Measurements from ENCODE around the gene GLRA2.

The GLRA2 gene

DNA sequence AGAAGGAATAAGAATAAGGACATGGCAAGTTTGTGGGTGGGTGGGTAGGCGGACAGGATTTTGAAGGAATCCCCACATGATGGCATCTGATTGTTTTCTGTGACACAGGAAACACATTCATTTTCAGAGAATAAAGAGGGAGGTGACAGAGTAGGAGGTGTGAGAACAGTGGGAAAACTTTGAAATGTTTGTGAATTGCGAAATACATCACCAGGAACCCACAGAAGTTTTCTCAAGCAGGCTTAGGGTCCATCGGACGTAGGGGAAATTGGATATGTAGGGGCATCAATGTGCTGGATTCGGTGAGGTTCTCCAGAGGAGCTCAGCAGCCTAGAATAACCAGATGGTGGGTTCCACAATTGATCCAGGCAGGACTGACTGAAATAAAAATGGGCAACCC, 171.6 kb downstream of the GLRA2 start:
- no peak for DNase-seq (ENCODE audit: low read depth)

DNA sequence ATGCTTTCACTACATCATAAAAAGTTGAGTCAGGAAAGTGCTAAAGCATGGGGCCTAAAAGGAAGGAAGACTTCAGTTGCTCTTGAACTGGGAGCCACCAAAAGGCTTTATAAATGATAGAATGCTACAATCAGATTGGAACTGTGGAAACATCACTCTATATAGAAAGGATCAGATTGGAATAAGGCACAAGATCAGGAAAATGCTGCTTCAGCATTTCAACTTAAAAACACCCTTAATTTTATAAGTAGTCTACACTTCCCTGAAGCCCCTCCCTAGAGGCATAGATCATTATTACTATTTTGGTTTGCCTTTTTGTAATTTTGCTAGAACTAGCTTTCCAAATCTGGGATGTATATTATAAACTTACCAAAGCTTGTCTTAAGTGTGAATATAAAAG, 172.8 kb downstream of the GLRA2 start:
- no peak for DNase-seq (ENCODE audit: low read depth)

DNA sequence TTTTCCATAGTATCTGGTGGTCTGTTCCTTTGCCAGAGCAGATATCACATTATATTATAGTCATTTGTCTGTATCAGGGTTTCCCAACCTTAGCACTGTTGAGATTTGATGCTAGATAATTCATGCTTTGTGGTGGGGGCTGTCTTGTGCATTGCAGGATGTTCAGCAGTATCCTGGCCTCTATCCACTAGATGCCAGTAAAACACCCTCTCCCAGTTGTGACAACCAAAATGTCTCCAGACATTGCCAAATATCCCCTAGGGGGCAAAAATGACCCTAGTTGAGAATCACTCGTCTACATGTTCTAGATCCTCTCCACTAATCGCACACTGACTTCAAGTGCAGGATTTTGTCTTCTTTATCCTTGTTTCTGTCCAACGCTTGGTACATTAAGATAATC, 182.8 kb downstream of the GLRA2 start:
- no peak for DNase-seq (ENCODE audit: low read depth)

DNA sequence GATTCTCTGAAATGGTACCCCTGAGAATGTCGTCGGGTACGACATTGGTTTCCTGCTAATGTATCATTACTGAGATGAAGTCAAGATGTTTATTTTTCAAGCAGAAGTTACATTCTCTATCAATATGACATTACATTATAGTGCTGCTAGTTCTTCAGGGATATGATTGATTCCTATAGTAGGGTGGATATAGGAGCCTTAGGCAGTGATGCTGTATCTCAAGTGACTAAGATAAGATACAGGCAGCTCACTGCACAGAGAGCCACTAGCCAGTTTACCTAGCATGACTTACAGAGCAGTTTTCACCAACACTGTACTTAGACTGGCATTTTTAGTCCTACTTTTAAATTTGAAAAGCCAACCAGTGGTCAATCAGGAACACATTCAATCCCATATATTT, 188.6 kb downstream of the GLRA2 start:
- no peak for DNase-seq (ENCODE audit: low read depth)

DNA sequence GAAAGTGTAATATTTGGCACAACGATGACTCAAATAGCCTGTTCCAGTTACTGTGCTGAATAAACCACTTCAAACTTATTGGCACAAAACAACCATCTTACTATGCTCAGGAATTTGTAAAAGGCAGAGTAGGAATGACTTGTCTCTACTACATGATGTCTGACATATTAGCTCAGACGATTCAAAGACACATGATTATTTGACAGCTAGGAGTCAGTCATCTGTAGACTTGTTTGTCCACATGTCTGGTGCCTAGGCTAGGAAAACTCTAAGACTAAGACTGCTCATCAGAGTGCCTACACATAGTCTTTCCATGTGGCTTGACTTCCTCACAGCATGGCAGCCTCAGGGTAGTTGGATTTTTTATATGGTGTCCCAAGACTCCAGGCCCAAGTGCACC, 189.1 kb downstream of the GLRA2 start:
- DNase-seq (ENCODE audit: low read depth): no peak

DNA sequence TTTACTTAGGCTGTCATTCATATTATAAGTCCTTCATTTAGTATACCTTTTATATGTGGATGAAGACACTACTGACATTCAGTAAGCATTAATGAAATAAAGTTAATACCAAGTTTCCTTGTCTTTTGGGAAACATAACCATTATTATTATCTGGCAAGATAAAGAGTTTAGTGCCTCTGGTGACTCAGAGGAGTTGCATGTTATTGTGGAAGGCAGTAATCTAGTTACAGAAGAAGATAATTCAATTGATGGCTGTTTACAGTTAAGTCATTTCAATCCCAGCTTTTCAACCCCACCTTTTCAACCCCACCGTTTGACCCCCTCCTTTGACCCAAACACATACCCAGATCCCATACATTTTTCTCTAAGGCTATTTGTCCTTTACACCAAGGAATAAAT, 199.7 kb downstream of the GLRA2 start:
- no peak for DNase-seq (ENCODE audit: low read depth)

DNA sequence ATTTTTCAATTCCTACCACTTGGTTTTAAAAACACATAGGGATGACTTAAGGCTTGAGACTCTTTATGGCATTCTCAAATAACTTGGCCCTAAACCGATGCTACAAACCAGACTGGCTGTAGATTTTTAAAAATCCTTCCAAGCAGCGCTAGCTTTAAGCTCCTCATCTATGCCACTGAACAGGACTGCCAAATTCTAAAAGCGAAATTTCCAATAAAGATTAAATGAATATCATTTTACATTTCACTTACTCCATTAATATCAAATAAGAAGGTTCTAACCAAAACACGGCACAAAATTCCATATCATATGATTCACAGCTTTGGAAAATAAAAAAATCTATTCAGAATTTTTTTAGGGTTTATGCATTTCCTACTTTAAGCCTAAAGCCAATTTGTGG, 209.3 kb downstream of the GLRA2 start:
- no peak for DNase-seq (ENCODE audit: low read depth)

DNA sequence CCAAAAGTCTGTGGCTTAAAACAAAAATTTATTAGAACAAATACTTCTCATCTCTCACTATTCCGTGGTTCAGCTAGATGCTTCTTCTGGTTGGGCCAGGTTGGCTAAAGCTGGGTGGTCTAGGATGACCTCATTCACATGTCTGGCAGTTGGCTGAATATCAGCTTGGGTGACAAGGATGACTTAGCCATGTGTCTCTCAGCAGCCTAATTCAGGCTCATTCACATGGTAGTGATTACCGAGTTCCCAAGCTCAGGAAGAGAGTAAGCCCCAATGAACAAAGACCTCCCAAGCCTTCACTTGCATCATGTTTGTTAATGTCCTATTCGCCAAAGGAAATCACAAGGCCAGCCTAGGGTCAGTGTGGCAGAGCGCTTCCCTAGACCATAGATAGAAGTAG, 224.1 kb downstream of the GLRA2 start:
- no peak for DNase-seq (ENCODE audit: low read depth)

DNA sequence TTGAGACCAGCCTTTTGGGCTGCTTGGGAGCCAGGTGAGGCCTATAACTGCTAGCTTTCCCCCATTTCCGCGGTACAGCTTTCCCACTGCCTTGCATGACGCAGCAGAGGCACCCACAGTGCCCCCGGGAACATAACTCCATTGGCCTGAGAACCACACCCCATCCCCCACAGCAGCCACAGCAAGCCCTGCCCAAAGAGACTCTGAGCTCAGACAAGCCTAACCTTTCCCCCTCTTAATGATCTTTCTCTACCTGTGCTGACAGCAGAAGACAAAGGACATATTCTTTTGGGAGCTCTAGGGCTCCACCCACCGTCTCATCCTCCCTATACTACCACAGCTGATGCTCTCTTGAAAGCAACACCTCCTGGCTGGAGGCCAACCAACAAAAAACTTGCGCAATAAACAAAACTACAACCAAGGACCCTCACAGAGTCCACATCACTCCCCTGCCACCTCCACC, 228.7 kb downstream of the GLRA2 start:
- no peak for DNase-seq (ENCODE audit: low read depth)

DNA sequence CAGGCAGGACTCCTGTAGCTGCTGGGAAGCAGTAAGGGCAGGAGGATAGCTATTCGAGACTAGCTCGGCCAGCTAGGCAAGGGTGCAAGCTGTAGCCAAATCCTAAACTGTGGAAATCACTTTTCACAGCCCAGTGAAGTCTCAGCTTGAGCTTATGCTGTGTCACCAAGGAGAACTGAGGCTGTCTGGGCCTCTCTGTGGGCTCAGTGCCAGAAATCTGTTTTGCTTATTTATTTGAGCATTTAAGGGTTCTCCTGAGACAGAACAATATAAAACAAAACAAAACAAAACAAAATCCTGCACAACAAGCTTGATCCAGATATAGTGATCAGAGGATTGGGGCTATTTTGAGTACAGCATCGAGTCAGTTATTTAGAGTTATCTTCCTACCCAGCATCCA, 246.1 kb downstream of the GLRA2 start:
- no peak for DNase-seq (ENCODE audit: low read depth)

DNA sequence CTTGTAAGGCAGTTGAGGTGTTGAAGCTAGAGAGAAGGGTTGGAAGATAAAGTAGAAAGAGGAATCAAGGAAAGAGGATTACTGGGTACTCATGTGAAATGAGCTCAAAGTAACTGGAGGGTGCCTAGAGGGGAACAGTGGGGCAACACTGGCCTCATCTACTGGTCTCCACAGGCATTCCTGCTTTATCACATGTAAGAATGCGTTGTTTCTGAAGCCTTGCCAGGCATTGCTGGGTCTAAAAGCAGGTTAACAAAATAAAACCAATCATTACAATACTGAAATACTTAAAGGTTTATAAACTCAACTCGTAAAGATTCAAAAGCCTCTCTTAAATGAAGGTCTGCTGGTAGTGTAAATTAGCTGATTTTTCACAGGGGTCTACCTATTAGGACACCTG, 247.6 kb downstream of the GLRA2 start:
- no peak for DNase-seq (ENCODE audit: low read depth)

DNA sequence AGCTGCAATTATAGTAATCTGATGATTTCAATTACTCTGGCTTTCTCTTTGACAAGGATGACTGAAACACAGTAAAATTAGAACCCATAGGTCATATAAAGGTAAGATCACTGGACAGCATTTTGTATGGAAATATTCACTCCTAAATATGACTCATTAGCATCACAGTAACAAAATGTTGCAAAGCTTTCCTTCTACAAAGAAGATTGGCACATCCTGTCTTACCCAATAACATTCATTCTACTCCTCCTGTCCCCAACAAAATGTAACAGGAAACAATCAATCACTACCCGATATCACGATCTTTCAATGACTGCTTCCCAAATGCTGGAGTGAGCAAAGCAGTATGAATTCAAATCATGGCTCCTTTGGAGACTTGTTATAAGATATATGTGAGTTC, 248.2 kb downstream of the GLRA2 start:
- no peak for DNase-seq (ENCODE audit: low read depth)

DNA sequence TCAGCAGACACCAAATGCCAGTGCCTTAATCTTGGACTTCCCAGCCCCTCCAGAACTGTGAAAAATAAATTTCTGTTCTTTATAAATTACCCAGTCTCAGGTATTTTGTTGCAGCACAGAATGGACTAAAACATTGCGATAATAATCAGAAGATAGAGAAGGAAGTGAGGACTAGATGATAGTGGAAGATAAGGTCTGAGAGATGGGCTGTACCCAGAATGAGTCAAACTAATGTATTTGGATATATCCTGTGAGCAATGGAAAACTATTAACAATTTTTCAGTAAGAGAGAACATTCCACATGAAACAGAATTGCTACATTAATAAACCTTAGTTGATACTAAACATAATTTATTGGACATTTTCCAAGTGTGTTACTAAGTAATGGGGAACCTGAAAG, 250.2 kb downstream of the GLRA2 start:
- DNase-seq (ENCODE audit: low read depth): no peak
